ENCODE data around the gene PTPRN2.
"Not testable (repeated sequence)": the region's sequence is repeated elsewhere in the genome, so short reads cannot be mapped to it uniquely, and the experiment has no call there.

The PTPRN2 gene

GRCh38 chr7:158443688-158444483 is 143.7 kb downstream of the PTPRN2 start:
- no peak for DNase-seq (ENCODE audit: low read depth in 2 of 2)

GRCh38 chr7:158443014-158443687 is 144.5 kb downstream of the PTPRN2 start:
- no peak for DNase-seq (ENCODE audit: low read depth in 2 of 2)

- DNase-seq (ENCODE audit: low read depth in 2 of 2), result no peak
These were observed 145.4 kb downstream of the PTPRN2 start for GRCh38 chr7:158442260-158442659.

- DNase-seq (ENCODE audit: low read depth in 2 of 2), result no peak
These were observed 148.6 kb downstream of the PTPRN2 start for GRCh38 chr7:158439035-158439434.

- DNase-seq (ENCODE audit: low read depth in 2 of 2), result no peak
These were observed 155.0 kb downstream of the PTPRN2 start for GRCh38 chr7:158432369-158433341.

GRCh38 chr7:158431941-158432347 is 155.7 kb downstream of the PTPRN2 start:
- no peak for DNase-seq (ENCODE audit: low read depth in 2 of 2)

- no peak for DNase-seq (ENCODE audit: low read depth in 2 of 2)
These were observed 156.3 kb downstream of the PTPRN2 start for GRCh38 chr7:158431055-158431940.

GRCh38 chr7:158430308-158431034 is 157.2 kb downstream of the PTPRN2 start:
- no peak for DNase-seq (ENCODE audit: low read depth in 2 of 2)

- DNase-seq (ENCODE audit: low read depth in 2 of 2), result no peak
These were observed 158.5 kb downstream of the PTPRN2 start for GRCh38 chr7:158428837-158429753.

GRCh38 chr7:158428131-158428836 is 159.3 kb downstream of the PTPRN2 start:
- DNase-seq (ENCODE audit: low read depth in 2 of 2), result no peak

- DNase-seq (ENCODE audit: low read depth in 2 of 2), result not testable (repeated sequence)
These were observed 161.9 kb downstream of the PTPRN2 start for GRCh38 chr7:158425676-158426075.

- no peak for DNase-seq (ENCODE audit: low read depth in 2 of 2)
These were observed 163.1 kb downstream of the PTPRN2 start for GRCh38 chr7:158424531-158424930.

- DNase-seq (ENCODE audit: low read depth in 2 of 2), result no peak
These were observed 163.6 kb downstream of the PTPRN2 start for GRCh38 chr7:158424011-158424410.

- DNase-seq (ENCODE audit: low read depth in 2 of 2), result no peak
These were observed 164.6 kb downstream of the PTPRN2 start for GRCh38 chr7:158422887-158423560.

- no peak for DNase-seq (ENCODE audit: low read depth in 2 of 2)
These were observed 165.3 kb downstream of the PTPRN2 start for GRCh38 chr7:158422196-158422886.

GRCh38 chr7:158421361-158421760 is 166.3 kb downstream of the PTPRN2 start:
- no peak for DNase-seq (ENCODE audit: low read depth in 2 of 2)

- no peak for DNase-seq (ENCODE audit: low read depth in 2 of 2)
These were observed 166.9 kb downstream of the PTPRN2 start for GRCh38 chr7:158420591-158421340.

Data from activated CD4-positive, alpha-beta T cell treated with anti-CD3 and anti-CD28 coated beads for 24 hours (primary cell).